HG02759 (cell line): ENCODE results near the gene BPIFB2.

Experiments used
- ATAC-seq: cut with Tn5 transposase; IDR thresholded peaks from one replicate; pipeline ENCODE4 v1.9.1; 2021; ENCODE audit warnings: mild to moderate bottlenecking, moderate library complexity; ENCODE audit not compliant: unreplicated experiment

Gene BPIFB2

DNA sequence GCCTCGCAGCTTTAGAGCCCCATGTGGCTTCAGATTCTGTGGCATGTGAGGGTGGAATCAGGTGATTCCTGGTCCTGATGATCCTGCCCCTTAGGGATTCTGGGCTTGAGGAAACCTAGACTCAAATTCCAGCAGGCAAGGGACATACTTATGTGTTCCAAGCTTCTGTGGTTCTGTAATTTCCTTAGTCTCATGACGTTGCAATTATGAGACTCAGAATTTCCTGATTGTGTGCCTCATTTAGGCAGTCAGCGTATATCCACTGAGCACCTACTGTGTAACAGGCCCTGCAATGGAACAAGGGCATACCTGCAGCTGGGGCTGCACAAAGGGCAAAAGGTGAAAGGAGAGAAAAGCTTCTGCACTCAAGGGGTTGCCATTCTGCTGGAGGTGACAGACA lies 60.3 kb downstream of the BPIFB2 start:
- ATAC-seq: no peak

DNA sequence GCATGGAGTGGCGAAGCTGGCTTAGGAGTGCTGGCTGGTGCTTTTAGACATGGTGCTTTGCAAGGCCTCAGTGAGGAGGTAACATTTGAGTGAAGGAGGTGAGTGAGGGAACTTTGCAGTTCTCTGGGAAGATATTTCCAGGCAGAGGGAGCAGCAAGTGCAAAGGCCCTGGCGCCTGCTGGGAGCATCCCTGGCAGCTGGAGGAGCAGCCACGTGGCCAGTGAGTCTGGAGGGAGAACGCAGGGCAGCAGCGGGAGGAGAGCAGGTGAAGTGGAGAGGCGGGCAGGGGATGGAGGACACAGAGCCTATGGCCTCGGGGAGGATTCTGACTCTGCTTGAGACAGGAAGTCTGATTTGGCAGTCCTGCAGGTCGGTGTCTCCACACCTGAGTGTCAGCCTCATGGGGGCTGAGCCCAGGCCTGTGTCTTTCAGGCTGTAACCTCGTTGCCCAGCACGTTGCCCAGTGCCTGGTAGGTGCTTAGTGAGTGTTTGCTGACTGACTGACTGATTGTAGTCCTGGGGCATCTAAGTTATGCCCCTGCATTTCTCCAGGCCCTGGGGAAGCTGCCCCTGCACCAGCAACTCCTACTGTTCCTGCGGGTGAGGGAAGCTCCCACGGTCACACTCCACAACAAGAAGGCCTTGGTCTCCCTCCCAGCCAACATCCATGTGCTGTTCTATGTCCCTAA lies 60.9 kb downstream of the BPIFB2 start:
- no peak for ATAC-seq

DNA sequence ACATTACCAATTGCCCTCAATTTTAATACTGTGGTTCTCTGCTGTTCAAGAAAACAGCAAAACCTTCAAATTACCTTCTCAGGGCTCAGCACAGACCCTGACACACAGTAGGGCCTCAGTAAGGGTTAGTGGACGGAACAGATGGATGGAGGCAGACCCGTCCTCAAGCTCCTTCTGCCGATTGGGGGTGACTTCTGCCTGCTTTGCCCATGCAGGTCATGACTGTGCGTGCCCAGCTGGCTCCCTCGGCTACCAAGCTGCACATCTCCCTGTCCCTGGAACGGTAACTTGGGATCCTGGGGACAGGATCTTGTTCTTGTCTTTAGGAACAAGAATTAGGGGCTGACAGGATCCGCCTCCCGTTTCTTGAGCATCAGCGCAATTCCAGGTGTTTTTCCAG lies 62.2 kb downstream of the BPIFB2 start:
- ATAC-seq: no peak

DNA sequence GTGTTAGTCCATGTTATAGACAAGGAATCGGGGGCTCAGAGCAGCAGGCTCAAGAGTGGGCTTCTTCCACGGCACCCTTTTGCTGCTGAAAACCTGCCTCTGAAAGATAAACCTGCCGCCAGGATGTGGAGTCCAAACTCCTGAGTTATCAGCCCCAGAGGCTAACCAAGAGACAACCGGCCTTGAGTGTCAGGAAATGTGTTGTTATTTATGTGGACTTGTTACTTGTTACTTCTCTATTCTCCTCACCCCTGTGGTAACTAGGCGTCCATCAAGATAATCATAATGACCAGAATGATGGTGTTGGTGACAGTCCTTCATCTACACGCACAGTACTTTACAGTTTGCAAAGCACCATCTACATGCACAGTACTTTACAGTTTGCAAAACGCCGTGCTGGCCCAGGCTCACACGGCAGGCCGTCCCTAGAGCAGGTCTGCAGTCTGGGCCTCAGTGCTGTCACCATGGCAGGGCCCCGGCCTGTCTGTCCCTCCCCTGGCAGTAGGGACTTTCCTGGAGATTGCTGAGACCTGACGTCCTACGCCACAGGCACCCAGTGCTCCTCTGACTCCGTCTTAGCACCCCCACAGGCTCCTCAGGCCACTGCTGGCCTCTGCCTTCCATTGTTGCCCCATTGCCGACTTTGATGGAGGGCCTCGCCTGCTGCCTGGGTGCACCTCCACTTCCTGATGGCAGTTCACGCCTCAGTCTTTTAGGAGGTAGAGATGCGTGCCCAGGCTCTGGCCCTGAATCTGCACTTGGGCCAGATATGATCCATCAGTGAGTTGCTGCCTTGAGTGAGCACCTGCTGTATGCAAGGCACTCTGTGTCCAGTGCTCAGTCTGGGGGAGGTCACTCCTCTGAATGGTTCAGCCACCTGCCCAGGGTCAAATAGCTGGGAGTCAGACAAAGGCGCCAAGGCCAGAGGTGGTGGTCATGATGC lies 62.9 kb downstream of the BPIFB2 start:
- ATAC-seq: no peak

DNA sequence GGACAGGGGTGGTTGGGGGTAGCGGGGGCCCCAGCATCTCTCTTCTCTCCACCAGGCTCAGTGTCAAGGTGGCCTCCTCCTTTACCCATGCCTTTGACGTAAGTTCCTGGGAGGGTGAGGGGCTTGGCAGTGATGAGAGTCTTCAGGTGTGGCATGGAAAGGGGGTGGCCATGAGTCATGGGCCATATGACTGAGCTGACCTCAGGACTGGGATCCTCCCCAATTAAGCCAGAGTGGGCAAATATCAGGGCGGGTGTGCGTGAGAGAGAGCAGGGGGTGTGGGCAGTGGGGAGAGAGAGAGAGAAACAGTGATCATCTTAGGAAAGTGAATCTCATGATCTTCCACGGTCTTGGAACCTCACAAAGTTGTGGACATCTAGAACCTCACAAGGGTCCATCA lies 63.7 kb downstream of the BPIFB2 start:
- ATAC-seq: no peak

DNA sequence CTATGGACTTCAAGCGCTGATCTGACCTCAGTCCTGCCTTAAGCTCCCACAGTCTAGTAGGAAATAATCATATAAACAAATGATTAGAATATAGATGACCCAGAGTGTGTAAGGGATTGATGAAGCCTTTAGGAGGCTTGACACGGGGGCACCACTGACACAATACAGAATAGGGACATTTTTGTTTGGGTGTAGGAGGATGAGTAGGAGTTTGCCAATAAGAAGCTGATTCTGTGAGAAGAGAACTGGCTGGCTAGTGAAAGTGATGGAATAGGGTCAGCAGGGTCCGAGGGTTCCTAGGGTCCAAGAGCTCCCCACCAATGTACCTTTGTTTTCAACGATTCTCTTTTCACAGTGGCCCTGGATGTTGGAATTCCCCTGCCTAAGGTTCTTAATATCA lies 64.9 kb downstream of the BPIFB2 start:
- ATAC-seq: no peak

DNA sequence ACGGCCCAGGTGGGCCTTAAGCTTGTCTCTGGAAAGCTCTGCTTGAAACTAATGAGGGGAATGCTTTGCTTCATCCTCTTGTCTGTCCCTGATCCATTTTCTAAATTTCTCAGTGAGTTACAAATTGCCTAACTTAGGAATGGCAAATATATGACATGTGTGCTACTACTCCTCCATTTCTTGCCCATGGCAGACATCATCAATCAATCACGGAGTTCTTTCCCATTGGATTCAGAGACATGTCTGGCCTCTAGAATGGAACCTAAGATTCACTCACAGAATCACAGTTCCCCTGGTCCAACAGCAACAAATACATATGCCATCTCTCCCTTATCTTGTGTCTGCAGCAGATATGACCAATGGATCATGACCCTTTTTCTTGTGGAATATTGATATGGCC lies 65.3 kb downstream of the BPIFB2 start:
- no peak for ATAC-seq
